HEK293T (cell line): ENCODE measurements around the gene PRDM16.

ENCODE experiments used
- ARNT ChIP-seq: fragments of 450-650 bp; IDR thresholded peaks from 2 replicates; pipeline ENCODE4 v1.6.1; 2017; ENCODE audit warnings: mild to moderate bottlenecking
- BHLHE40 ChIP-seq: fragments of 450-650 bp; IDR thresholded peaks from 2 replicates; pipeline ENCODE4 v1.6.1; 2016; ENCODE audit warnings: mild to moderate bottlenecking, moderate library complexity, borderline replicate concordance
- ELF4 ChIP-seq: fragments of 450-650 bp; IDR thresholded peaks from 2 replicates; pipeline ENCODE4 v1.6.1; 2017; ENCODE audit warnings: antibody characterized with exemption
- FOXA1 ChIP-seq: fragments of 450-650 bp; IDR thresholded peaks from 2 replicates; pipeline ENCODE4 v1.6.1; 2016; ENCODE audit warnings: mild to moderate bottlenecking
- FOXK2 ChIP-seq: fragments of 450-650 bp; IDR thresholded peaks from 2 replicates; pipeline ENCODE4 v1.6.1; 2016; ENCODE audit warnings: mild to moderate bottlenecking
- FOXM1 ChIP-seq: fragments of 450-650 bp; IDR thresholded peaks from 2 replicates; pipeline ENCODE4 v1.6.1; 2017; ENCODE audit warnings: mild to moderate bottlenecking, borderline replicate concordance
- HDGF ChIP-seq: fragments of 450-650 bp; IDR thresholded peaks from 2 replicates; pipeline ENCODE4 v1.6.1; 2017; ENCODE audit warnings: antibody characterized with exemption, borderline replicate concordance
- LEF1 ChIP-seq: fragments of 450-650 bp; IDR thresholded peaks from 2 replicates; pipeline ENCODE4 v1.6.1; 2017; ENCODE audit warnings: mild to moderate bottlenecking, borderline replicate concordance
- NFRKB ChIP-seq: fragments of 450-650 bp; IDR thresholded peaks from 2 replicates; pipeline ENCODE4 v1.6.1; 2016; ENCODE audit warnings: mild to moderate bottlenecking, moderate library complexity
- SP1 ChIP-seq: fragments of 450-650 bp; IDR thresholded peaks from 2 replicates; pipeline ENCODE4 v1.6.1; 2017
- SUZ12 ChIP-seq: fragments of 450-650 bp; IDR thresholded peaks from 2 replicates; pipeline ENCODE4 v1.6.1; 2016; ENCODE audit warnings: mild to moderate bottlenecking
- TARDBP ChIP-seq: fragments of 450-650 bp; IDR thresholded peaks from 2 replicates; pipeline ENCODE4 v1.6.1; 2016
- ZNF384 ChIP-seq: fragments of 450-650 bp; IDR thresholded peaks from 2 replicates; pipeline ENCODE4 v1.6.1; 2016
- TF ChIP-seq, protein P1 (sequence below): fragments of 450-650 bp; IDR thresholded peaks from 2 replicates; pipeline ENCODE4 v1.6.1; 2016

DNA sequence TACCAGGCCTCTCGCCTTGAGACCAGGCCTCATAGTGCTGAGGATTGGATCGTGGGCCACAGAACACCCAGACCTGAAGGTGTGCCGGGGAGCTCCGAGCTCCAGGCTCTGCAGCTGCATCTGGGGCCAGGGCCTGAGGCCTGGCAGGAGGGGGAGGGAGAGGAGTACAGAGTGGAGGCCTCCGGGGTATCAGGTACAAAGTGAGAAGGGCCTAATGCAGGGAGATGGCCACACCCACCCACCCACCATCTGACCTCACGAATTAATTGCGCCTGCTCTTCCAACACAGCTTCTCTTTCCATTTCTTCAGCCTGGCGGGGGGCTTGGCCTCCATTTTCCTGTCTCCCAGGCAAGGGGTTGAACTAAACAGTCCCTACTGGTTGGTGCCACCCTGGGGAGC lies 286.1 kb downstream of the PRDM16 start:
- TF ChIP-seq FOXK2 (no peak), FOXA1 (no peak), SP1 (no peak), LEF1 (no peak), HDGF (no peak), ARNT (no peak), FOXM1 (no peak), SUZ12 (no peak), ELF4 (no peak), BHLHE40 (no peak), NFRKB (no peak), ZNF384 (no peak), TARDBP (no peak)
- TF ChIP-seq, protein P1, sequence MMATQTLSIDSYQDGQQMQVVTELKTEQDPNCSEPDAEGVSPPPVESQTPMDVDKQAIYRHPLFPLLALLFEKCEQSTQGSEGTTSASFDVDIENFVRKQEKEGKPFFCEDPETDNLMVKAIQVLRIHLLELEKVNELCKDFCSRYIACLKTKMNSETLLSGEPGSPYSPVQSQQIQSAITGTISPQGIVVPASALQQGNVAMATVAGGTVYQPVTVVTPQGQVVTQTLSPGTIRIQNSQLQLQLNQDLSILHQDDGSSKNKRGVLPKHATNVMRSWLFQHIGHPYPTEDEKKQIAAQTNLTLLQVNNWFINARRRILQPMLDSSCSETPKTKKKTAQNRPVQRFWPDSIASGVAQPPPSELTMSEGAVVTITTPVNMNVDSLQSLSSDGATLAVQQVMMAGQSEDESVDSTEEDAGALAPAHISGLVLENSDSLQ = no peak
